ENCODE measurements around the gene SLIT3.

DNA sequence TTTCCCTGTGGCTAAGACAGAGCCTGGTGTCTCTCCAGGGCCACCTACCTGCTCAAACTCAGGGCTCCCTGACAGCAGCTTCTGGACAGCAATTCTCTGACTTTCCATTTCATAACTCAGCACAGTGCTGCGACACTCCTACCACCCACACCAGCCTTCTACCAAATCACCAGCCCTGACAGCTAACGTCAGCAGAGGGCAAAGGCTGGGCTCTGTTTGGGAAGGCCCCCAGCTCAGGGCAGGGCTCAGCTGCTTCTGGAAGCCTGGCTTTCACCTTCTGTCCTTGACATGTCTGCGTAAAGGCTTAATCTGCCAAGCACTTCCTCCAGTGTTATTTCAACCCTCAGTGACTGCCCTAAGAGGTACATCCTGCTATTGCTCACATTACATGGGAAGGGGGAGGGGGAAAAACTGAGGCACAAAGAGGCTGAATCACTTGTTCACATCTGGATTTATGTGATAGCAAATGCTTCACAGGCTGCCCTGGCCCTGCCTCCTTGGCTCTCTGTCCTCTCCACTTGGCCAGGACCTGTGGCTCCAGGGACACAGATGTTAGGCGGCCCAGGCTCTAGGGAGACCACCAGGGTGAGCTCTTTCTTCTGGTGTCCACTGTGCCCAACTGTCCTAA, 619.3 kb downstream of the SLIT3 start:
- TF ChIP-seq CTCF (IDR thresholded peaks at IDR 0.05; ENCODE audit: low read depth, low read length) (no peak), POLR2A (IDR thresholded peaks at IDR 0.05; ENCODE audit: extremely low read depth, insufficient read length) (no peak)
- TF ChIP-seq, protein P1, sequence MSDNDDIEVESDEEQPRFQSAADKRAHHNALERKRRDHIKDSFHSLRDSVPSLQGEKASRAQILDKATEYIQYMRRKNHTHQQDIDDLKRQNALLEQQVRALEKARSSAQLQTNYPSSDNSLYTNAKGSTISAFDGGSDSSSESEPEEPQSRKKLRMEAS (IDR thresholded peaks at IDR 0.05; ENCODE audit: low read depth, low read length), result no peak

Data from NB4 (cell line).